ENCODE results near the gene OSBPL3.

The OSBPL3 gene

GRCh38 chr7:24843821-24844434 lies 136.1 kb downstream of the OSBPL3 start:
- TF ChIP-seq CREB1 (IDR thresholded peaks at IDR 0.05; ENCODE audit: low read depth) = no peak
- TF ChIP-seq EGR1 (IDR thresholded peaks at IDR 0.05) = no peak
- TF ChIP-seq USF1 (IDR thresholded peaks at IDR 0.05) = no peak
- TF ChIP-seq CEBPB (IDR thresholded peaks at IDR 0.05) = no peak
- TF ChIP-seq TEAD4 (IDR thresholded peaks at IDR 0.05) = no peak
- TF ChIP-seq ZBTB7A (IDR thresholded peaks at IDR 0.05; ENCODE audit: low read depth) = no peak
- TF ChIP-seq TAF1 (IDR thresholded peaks at IDR 0.05; ENCODE audit: low read depth) = no peak
- TF ChIP-seq FOXM1 (IDR thresholded peaks at IDR 0.05; ENCODE audit: borderline replicate concordance, low read depth) = no peak
- TF ChIP-seq RAD21 (IDR thresholded peaks at IDR 0.05; ENCODE audit: low read depth) = no peak
- no peak for TF ChIP-seq TCF12 (IDR thresholded peaks at IDR 0.05; ENCODE audit: low read depth)
- no peak for TF ChIP-seq NFIC (IDR thresholded peaks at IDR 0.05)
- no peak for TF ChIP-seq YY1 (IDR thresholded peaks at IDR 0.05; ENCODE audit: low read depth)
- no peak for TF ChIP-seq MAX (IDR thresholded peaks at IDR 0.05)
- TF ChIP-seq REST (IDR thresholded peaks at IDR 0.05; ENCODE audit: low read depth) = no peak
- TF ChIP-seq EP300 (IDR thresholded peaks at IDR 0.05; ENCODE audit: borderline replicate concordance) = no peak

GRCh38 chr7:24842449-24843241 lies 137.3 kb downstream of the OSBPL3 start:
- no peak for TF ChIP-seq RAD21 (IDR thresholded peaks at IDR 0.05; ENCODE audit: low read depth)
- TF ChIP-seq CEBPB (IDR thresholded peaks at IDR 0.05) = no peak
- TF ChIP-seq TAF1 (IDR thresholded peaks at IDR 0.05; ENCODE audit: low read depth) = no peak
- TF ChIP-seq REST (IDR thresholded peaks at IDR 0.05; ENCODE audit: low read depth) = no peak
- no peak for TF ChIP-seq MAX (IDR thresholded peaks at IDR 0.05)
- TF ChIP-seq YY1 (IDR thresholded peaks at IDR 0.05; ENCODE audit: low read depth) = no peak
- TF ChIP-seq ZBTB7A (IDR thresholded peaks at IDR 0.05; ENCODE audit: low read depth) = no peak
- TF ChIP-seq EP300 (IDR thresholded peaks at IDR 0.05; ENCODE audit: borderline replicate concordance) = no peak
- no peak for TF ChIP-seq CREB1 (IDR thresholded peaks at IDR 0.05; ENCODE audit: low read depth)
- TF ChIP-seq USF1 (IDR thresholded peaks at IDR 0.05) = no peak
- no peak for TF ChIP-seq TEAD4 (IDR thresholded peaks at IDR 0.05)
- no peak for TF ChIP-seq NFIC (IDR thresholded peaks at IDR 0.05)
- TF ChIP-seq TCF12 (IDR thresholded peaks at IDR 0.05; ENCODE audit: low read depth) = no peak
- TF ChIP-seq EGR1 (IDR thresholded peaks at IDR 0.05) = no peak
- no peak for TF ChIP-seq FOXM1 (IDR thresholded peaks at IDR 0.05; ENCODE audit: borderline replicate concordance, low read depth)

- TF ChIP-seq RAD21 (IDR thresholded peaks at IDR 0.05; ENCODE audit: low read depth) = no peak
- TF ChIP-seq MAX (IDR thresholded peaks at IDR 0.05) = no peak
- no peak for TF ChIP-seq USF1 (IDR thresholded peaks at IDR 0.05)
- no peak for TF ChIP-seq NFIC (IDR thresholded peaks at IDR 0.05)
- TF ChIP-seq TAF1 (IDR thresholded peaks at IDR 0.05; ENCODE audit: low read depth) = no peak
- no peak for TF ChIP-seq TEAD4 (IDR thresholded peaks at IDR 0.05)
- TF ChIP-seq CEBPB (IDR thresholded peaks at IDR 0.05) = no peak
- no peak for TF ChIP-seq CREB1 (IDR thresholded peaks at IDR 0.05; ENCODE audit: low read depth)
- no peak for TF ChIP-seq TCF12 (IDR thresholded peaks at IDR 0.05; ENCODE audit: low read depth)
- no peak for TF ChIP-seq REST (IDR thresholded peaks at IDR 0.05; ENCODE audit: low read depth)
- no peak for TF ChIP-seq EGR1 (IDR thresholded peaks at IDR 0.05)
- TF ChIP-seq FOXM1 (IDR thresholded peaks at IDR 0.05; ENCODE audit: borderline replicate concordance, low read depth) = no peak
- TF ChIP-seq EP300 (IDR thresholded peaks at IDR 0.05; ENCODE audit: borderline replicate concordance) = no peak
- no peak for TF ChIP-seq ZBTB7A (IDR thresholded peaks at IDR 0.05; ENCODE audit: low read depth)
- TF ChIP-seq YY1 (IDR thresholded peaks at IDR 0.05; ENCODE audit: low read depth) = no peak
Measured at GRCh38 chr7:24842029-24842428, 137.9 kb downstream of the OSBPL3 start.
